Cardiac ventricle fibroblast (primary cell): Measurements from ENCODE around the gene TUBA8. TPM values are rescaled to one million over a fixed set of nuclear protein-coding genes. Genes with fewer than 3 reads are reported as not detected.

Experiments
- total RNA-seq: library from RNA; depleted of rRNA; stranded (reverse); fragments of >200 nt; gene quantifications from 2 replicates; pipeline ENCODE4 v1.2.3, GENCODE V29; 2015

TUBA8 gene
- 0.12 and 0.29 TPM in 2 replicates for total RNA-seq

DNA sequence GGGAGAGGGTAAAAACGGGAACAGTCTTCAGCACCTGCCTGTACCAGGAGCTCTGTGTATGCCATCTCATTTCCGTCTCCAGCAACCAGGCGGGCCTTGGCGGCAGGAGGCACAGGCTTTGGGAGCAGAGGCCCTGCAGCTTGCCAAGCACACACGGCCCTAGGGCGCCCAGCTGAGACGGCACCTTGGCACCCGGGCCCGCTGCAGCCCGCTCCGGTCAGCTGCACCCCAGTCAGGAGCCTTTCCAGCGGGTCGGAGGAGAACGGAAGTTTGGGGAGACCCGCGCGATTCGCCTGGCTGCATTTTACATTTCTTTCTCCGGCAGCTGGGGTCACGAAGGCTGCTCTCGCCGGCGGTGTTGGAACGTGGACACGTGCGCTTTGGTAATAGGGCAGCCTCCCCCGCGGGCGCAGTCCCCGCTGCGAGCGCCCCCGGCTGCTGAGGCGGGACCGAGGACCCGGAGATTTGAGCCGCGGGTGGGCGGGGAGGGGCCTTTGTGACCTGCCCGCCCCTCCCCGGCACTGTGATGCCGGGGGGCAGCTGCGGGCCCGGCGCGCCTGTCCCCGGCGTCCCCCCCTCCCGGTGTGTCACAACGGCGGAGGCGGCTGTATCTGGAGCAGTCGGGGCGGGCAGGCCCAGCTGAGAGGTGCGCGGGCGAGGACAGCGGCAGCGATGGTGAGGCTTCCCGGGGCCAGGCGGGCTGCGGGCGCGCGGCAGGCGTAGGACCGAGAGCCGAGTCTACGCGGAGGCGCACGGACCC, at the start of gene TUBA8:
TSS of gene TUBA8 (plus strand) at position 616 of the 760 bp plus-strand sequence. CDS start at position 673, 57 bp downstream.

DNA sequence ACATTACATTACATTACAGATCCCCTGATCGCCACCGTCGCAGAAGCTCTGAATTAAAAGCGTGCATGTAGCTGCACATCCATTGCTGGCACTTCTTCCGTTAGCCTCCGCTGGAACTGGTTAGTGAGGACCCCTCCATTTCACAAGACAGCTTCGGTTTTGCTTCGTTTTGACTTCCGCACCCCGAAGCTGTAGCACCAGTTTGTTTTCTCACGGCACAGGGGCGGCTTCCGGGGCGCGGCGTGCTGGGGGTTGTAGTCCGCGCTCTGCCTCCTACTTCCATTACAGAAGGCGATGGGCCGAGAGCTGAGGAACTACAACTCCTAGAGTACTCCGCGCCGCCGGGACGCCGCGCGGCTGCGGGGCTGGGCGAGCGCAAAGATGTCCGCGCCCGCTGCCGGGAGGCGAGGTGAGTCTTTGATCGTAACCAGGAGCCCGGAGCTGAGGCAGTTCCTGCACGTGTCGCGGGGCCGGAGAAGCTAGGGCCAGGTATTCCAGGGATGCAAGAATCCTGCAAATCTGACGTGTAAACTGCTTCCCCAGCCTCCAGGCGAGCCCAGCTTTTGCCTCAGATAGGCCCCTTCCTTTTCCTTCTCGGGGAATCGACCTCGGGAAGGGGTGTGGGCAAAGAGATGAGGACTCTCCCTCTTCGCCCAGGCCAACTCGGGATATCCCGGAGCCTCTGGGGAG, 32.8 kb upstream of the TUBA8 start, which contains the start of gene PEX26:
TSS of gene PEX26 (plus strand) at position 352 of the 690 bp plus-strand sequence. CDS start 387 bp downstream, outside the sequence.

Other genes with a start within 250 kb of the TUBA8 start
- 7.9 and 12.5 TPM in 2 replicates for gene MICAL3, start 86.2 kb upstream of the TUBA8 start, total RNA-seq
- 24.7 and 28.0 TPM in 2 replicates for gene PEX26, start 32.8 kb upstream of the TUBA8 start, total RNA-seq
- 3.2 and 3.6 TPM in 2 replicates for gene USP18, start 39.4 kb downstream of the TUBA8 start, total RNA-seq